Activated CD4-positive, alpha-beta T cell treated with anti-CD3 and anti-CD28 coated beads, Interleukin-2, Interleukin-4, amounts not matched to agents 100 ng/mL and 50 ng/mL, durations not matched to agents 16 hours and 8 hours (primary cell): Measurements from ENCODE around the gene MICAL2.
"Not testable (repeated sequence)": the region's sequence is repeated elsewhere in the genome, so short reads cannot be mapped to it uniquely, and the experiment has no call there.

Source experiments
- DNase-seq: peaks from one replicate; pipeline ENCODE4 v3.0.0-alpha.2; 2020; ENCODE audit warnings: low spot score

MICAL2 gene

GRCh38 chr11:12135185-12135584 lies 24.8 kb downstream of the MICAL2 start:
- no peak for DNase-seq

GRCh38 chr11:12137005-12137690 lies 26.8 kb downstream of the MICAL2 start:
- no peak for DNase-seq

GRCh38 chr11:12137938-12138731 lies 27.7 kb downstream of the MICAL2 start:
- no peak for DNase-seq

- no peak for DNase-seq
These were observed 28.9 kb downstream of the MICAL2 start for GRCh38 chr11:12139144-12139881.

GRCh38 chr11:12140186-12140793 lies 29.9 kb downstream of the MICAL2 start:
- DNase-seq: no peak

GRCh38 chr11:12141283-12141682 lies 30.9 kb downstream of the MICAL2 start:
- no peak for DNase-seq

GRCh38 chr11:12142176-12142575 lies 31.8 kb downstream of the MICAL2 start:
- no peak for DNase-seq

- DNase-seq: no peak
These were observed 32.5 kb downstream of the MICAL2 start for GRCh38 chr11:12142909-12143308.

GRCh38 chr11:12143461-12144258 lies 33.3 kb downstream of the MICAL2 start:
- no peak for DNase-seq

GRCh38 chr11:12144330-12145174 lies 34.2 kb downstream of the MICAL2 start:
- DNase-seq: no peak

- DNase-seq: not testable (repeated sequence)
These were observed 36.3 kb downstream of the MICAL2 start for GRCh38 chr11:12146678-12147077.

GRCh38 chr11:12147827-12148226 lies 37.4 kb downstream of the MICAL2 start:
- no peak for DNase-seq

- no peak for DNase-seq
These were observed 38.1 kb downstream of the MICAL2 start for GRCh38 chr11:12148466-12148865.

GRCh38 chr11:12148882-12149281 lies 38.5 kb downstream of the MICAL2 start:
- DNase-seq: no peak

GRCh38 chr11:12149672-12150225 lies 39.4 kb downstream of the MICAL2 start:
- peak; percentile 90 for DNase-seq

GRCh38 chr11:12150831-12151382 lies 40.5 kb downstream of the MICAL2 start:
- DNase-seq: peak; percentile 87

GRCh38 chr11:12152321-12152720 lies 41.9 kb downstream of the MICAL2 start:
- DNase-seq: no peak

GRCh38 chr11:12154871-12155668 lies 44.7 kb downstream of the MICAL2 start:
- no peak for DNase-seq

- DNase-seq: no peak
These were observed 45.3 kb downstream of the MICAL2 start for GRCh38 chr11:12155696-12156095.
